ENCODE results near the gene MTX1. TPM values are rescaled to one million over a fixed set of nuclear protein-coding genes. Genes with fewer than 3 reads are reported as not detected.
A peak's percentile ranks its signal among the peaks of the same experiment; 100 is the strongest.
"Not testable (repeated sequence)": the region's sequence is repeated elsewhere in the genome, so short reads cannot be mapped to it uniquely, and the experiment has no call there.

Gene MTX1
- total and polyA plus RNA-seq, 4 donors: 15.8 to 43.1 (median 38.0) TPM

- Histone ChIP-seq H3K27ac (ENCODE audit: low read depth, low read length) (no peak overlapping the region), H3K4me3 (ENCODE audit: low read depth, low read length) (no peak overlapping the region), H3K4me1 (ENCODE audit: control insufficient read depth, insufficient read depth, low read length) (peaks cover 8% of the 10 kb centered on the region), H3K27me3 (ENCODE audit: control insufficient read depth, insufficient read depth, low read length) (no peaks in the 10 kb centered on the region), H3K9me3 (ENCODE audit: control insufficient read depth, insufficient read depth, low read length) (no peaks in the 10 kb centered on the region), H3K36me3 (ENCODE audit: control insufficient read depth, insufficient read depth, low read length) (peaks cover 40% of the 10 kb centered on the region)
- WGBS (ENCODE audit: insufficient coverage): 72% methylated on average over 14 of the region's 14 CpGs
- no peak for DNase-seq (ENCODE audit: low read depth in 4 of 6, low spot score in 6 of 6)
These were observed 21.6 kb upstream of the MTX1 start for GRCh38 chr1:155186794-155187455.

DNA sequence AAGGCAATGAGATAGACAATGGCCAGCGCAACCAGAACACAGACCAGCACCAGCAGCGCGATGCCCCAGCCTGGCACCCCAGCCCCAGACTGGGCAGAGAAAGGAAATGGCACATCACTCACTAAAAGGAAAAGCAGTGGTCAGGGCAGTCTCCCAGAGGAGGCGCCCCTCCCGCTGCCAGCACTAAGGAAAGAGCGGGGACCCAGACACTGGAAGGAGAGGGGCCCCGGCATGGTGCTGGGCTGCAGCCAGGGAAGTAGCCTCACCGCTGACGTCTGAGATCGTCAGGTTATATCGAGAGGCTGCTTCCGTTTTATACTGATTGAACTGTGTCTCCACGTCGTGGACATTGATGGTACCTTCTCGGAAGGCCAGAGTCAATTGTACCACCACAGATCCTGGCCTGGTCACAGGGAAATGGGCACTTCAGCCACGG, 21.0 kb upstream of the MTX1 start:
- no peak overlapping the region for H3K4me3 ChIP-seq (ENCODE audit: low read depth, low read length)
- peaks cover 35% of the 10 kb centered on the region for H3K36me3 ChIP-seq (ENCODE audit: control insufficient read depth, insufficient read depth, low read length)
- no peak overlapping the region for H3K27ac ChIP-seq (ENCODE audit: low read depth, low read length)
- WGBS (ENCODE audit: insufficient coverage): 70% methylated on average over 16 of the region's 16 CpGs
- H3K9me3 ChIP-seq (ENCODE audit: control insufficient read depth, insufficient read depth, low read length): no peaks in the 10 kb centered on the region
- H3K27me3 ChIP-seq (ENCODE audit: control insufficient read depth, insufficient read depth, low read length): no peaks in the 10 kb centered on the region
- peaks cover 9% of the 10 kb centered on the region for H3K4me1 ChIP-seq (ENCODE audit: control insufficient read depth, insufficient read depth, low read length)
- DNase-seq (ENCODE audit: low read depth in 4 of 6, low spot score in 6 of 6): no peak

- H3K4me3 ChIP-seq (ENCODE audit: low read depth, low read length): no peak overlapping the region
- DNase-seq (ENCODE audit: low read depth in 4 of 6, low spot score in 6 of 6): no peak
- peaks cover 17% of the 10 kb centered on the region for H3K4me1 ChIP-seq (ENCODE audit: control insufficient read depth, insufficient read depth, low read length)
- no peak overlapping the region for H3K27ac ChIP-seq (ENCODE audit: low read depth, low read length)
- no peaks in the 10 kb centered on the region for H3K27me3 ChIP-seq (ENCODE audit: control insufficient read depth, insufficient read depth, low read length)
- peaks cover 27% of the 10 kb centered on the region for H3K36me3 ChIP-seq (ENCODE audit: control insufficient read depth, insufficient read depth, low read length)
- H3K9me3 ChIP-seq (ENCODE audit: control insufficient read depth, insufficient read depth, low read length): no peaks in the 10 kb centered on the region
- 85% methylated on average over 10 of the region's 14 CpGs for WGBS (ENCODE audit: insufficient coverage)
These were observed 20.2 kb upstream of the MTX1 start for GRCh38 chr1:155188268-155188667.

DNA sequence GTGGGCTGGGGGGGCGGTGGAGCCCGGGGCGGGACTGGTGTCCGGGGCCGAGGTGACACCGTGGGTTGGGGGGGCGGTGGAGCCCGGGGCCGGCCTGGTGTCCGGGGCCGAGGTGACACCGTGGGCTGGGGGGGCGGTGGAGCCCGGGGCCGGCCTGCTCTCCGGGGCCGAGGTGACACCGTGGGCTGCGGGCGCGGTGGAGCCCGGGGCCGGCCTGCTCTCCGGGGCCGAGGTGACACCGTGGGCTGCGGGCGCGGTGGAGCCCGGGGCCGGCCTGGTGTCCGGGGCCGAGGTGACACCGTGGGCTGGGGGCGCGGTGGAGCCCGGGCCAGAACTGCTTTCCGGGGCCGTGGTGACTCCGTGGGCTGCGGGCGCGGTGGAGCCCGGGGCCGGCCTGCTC, 18.6 kb upstream of the MTX1 start:
- DNase-seq (ENCODE audit: low read depth in 4 of 6, low spot score in 6 of 6); H3K27me3 ChIP-seq (ENCODE audit: control insufficient read depth, insufficient read depth, low read length); H3K27ac ChIP-seq (ENCODE audit: low read depth, low read length); H3K9me3 ChIP-seq (ENCODE audit: control insufficient read depth, insufficient read depth, low read length); H3K4me3 ChIP-seq (ENCODE audit: low read depth, low read length): not testable (repeated sequence)
- H3K4me1 ChIP-seq (ENCODE audit: control insufficient read depth, insufficient read depth, low read length): peaks cover 28% of the 10 kb centered on the region
- 98% methylated on average over 11 of the region's 45 CpGs for WGBS (ENCODE audit: insufficient coverage)
- H3K36me3 ChIP-seq (ENCODE audit: control insufficient read depth, insufficient read depth, low read length): peaks cover 11% of the 10 kb centered on the region

GRCh38 chr1:155191904-155192303, 16.6 kb upstream of the MTX1 start:
- H3K27ac ChIP-seq (ENCODE audit: low read depth, low read length): no peak overlapping the region
- no peaks in the 10 kb centered on the region for H3K27me3 ChIP-seq (ENCODE audit: control insufficient read depth, insufficient read depth, low read length)
- H3K36me3 ChIP-seq (ENCODE audit: control insufficient read depth, insufficient read depth, low read length): peaks cover 9% of the 10 kb centered on the region
- no peak for DNase-seq (ENCODE audit: low read depth in 4 of 6, low spot score in 6 of 6)
- peaks cover 33% of the 10 kb centered on the region for H3K4me1 ChIP-seq (ENCODE audit: control insufficient read depth, insufficient read depth, low read length)
- no peak overlapping the region for H3K4me3 ChIP-seq (ENCODE audit: low read depth, low read length)
- no peaks in the 10 kb centered on the region for H3K9me3 ChIP-seq (ENCODE audit: control insufficient read depth, insufficient read depth, low read length)
- WGBS (ENCODE audit: insufficient coverage): 87% methylated on average over 15 of the region's 17 CpGs

DNA sequence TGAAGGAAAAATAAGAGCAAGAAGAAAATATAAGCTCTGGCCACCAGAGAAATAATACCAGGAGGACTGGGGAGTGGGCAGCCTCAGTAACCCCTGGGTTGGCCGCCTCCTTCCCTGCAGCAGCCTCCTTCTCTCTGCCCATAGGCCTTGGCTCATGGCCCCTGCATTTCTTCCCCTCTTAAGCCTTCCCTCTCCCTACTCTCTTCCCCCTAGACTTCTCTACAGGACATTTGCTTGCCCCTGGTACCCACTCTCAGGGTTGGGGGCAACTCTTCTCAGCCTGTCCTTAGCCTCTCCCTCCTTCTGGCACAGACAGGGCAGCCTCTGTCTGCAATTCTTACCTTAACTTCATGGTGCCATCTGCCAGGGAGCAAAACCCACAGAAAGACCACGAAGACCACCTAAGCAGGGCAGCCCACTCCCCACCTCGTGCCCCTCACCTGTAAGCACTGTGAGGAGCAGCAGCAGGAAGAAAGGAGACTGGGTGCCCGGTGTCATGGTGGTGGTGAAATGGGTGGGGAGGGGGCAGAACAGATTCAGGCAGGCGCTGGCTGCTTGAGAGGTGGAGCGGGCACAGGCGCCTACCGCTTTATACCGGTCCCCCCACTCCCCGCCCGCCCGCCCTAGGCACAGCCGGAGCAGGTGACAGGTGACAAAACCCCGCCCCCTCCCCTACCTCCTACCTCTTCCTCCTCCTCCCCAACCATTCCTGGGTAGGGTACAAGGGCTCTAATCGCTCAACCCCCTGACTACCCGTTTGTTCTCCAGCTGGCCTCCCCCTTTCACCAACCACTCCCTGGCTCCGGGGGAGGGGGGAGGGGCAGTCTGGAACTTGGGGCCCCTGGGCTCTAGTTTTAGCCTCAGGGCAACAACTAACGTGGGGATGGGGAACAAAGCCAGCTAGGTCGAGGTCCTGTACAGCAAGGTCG, 15.9 kb upstream of the MTX1 start:
- H3K36me3 ChIP-seq (ENCODE audit: control insufficient read depth, insufficient read depth, low read length): peaks cover 16% of the 10 kb centered on the region
- WGBS (ENCODE audit: insufficient coverage): 93% methylated on average over 1 of the region's 20 CpGs
- peaks cover 40% of the 10 kb centered on the region for H3K4me1 ChIP-seq (ENCODE audit: control insufficient read depth, insufficient read depth, low read length)

DNA sequence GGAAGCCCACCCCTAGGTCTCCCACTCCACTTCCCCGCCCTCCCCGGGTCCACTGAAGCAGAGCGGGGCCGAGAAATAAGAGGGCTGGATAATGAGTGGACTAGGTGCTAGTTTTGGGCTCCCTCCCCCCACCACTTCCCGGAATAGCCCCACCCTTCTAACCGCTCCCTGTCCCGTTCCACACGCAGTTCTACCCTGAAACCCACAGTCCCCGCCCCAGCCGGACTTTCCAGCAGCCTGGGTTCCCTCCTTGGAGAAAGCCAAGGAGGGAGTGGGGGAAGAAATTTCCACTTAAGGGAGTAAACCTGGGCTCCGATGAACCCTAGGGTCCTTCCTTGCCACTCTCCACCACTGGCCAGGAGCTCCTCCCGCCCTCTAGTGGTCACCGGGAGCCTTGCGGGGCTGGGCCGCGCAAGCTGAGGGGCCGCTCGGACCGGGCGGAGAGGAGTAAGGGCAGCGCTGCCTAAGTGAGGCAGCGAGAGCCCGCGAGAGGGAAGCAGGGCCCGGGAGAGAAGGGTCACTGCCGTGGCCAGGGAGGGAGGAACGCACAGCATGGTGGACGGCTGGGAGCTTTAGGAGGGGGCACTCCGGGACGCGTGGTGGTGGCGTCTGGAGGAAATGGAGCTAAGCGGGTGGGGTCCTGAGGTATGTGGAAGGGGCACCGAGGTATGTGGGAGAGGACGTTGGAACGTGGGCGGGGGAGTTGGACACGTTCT, 15.1 kb upstream of the MTX1 start:
- Histone ChIP-seq H3K36me3 (ENCODE audit: control insufficient read depth, insufficient read depth, low read length) (peaks cover 24% of the 10 kb centered on the region), H3K4me1 (ENCODE audit: control insufficient read depth, insufficient read depth, low read length) (peaks cover 48% of the 10 kb centered on the region), H3K9me3 (ENCODE audit: control insufficient read depth, insufficient read depth, low read length) (no peaks in the 10 kb centered on the region), H3K4me3 (ENCODE audit: low read depth, low read length) (peak overlapping the region; percentile 51), H3K27ac (ENCODE audit: low read depth, low read length) (peak overlapping the region; percentile 97), H3K27me3 (ENCODE audit: control insufficient read depth, insufficient read depth, low read length) (no peaks in the 10 kb centered on the region)
- WGBS (ENCODE audit: insufficient coverage): 0% methylated on average over 24 of the region's 38 CpGs
- peak in 4 of 6 donors; percentile 50 to 93 (median 82) for DNase-seq (ENCODE audit: low read depth in 4 of 6, low spot score in 6 of 6)

More for the DNA sequence above, 15.9 kb upstream of the MTX1 start:
- peak overlapping the region; percentile 51 for H3K4me3 ChIP-seq (ENCODE audit: low read depth, low read length)
- peak overlapping the region; percentile 97 for H3K27ac ChIP-seq (ENCODE audit: low read depth, low read length)
- no peaks in the 10 kb centered on the region for H3K27me3 ChIP-seq (ENCODE audit: control insufficient read depth, insufficient read depth, low read length)
- no peaks in the 10 kb centered on the region for H3K9me3 ChIP-seq (ENCODE audit: control insufficient read depth, insufficient read depth, low read length)
- no peak for DNase-seq (ENCODE audit: low read depth in 4 of 6, low spot score in 6 of 6)

- H3K36me3 ChIP-seq (ENCODE audit: control insufficient read depth, insufficient read depth, low read length): peaks cover 28% of the 10 kb centered on the region
- WGBS (ENCODE audit: insufficient coverage): 10% methylated on average over 16 of the region's 16 CpGs
These were observed 14.6 kb upstream of the MTX1 start for GRCh38 chr1:155193991-155194240.

DNA sequence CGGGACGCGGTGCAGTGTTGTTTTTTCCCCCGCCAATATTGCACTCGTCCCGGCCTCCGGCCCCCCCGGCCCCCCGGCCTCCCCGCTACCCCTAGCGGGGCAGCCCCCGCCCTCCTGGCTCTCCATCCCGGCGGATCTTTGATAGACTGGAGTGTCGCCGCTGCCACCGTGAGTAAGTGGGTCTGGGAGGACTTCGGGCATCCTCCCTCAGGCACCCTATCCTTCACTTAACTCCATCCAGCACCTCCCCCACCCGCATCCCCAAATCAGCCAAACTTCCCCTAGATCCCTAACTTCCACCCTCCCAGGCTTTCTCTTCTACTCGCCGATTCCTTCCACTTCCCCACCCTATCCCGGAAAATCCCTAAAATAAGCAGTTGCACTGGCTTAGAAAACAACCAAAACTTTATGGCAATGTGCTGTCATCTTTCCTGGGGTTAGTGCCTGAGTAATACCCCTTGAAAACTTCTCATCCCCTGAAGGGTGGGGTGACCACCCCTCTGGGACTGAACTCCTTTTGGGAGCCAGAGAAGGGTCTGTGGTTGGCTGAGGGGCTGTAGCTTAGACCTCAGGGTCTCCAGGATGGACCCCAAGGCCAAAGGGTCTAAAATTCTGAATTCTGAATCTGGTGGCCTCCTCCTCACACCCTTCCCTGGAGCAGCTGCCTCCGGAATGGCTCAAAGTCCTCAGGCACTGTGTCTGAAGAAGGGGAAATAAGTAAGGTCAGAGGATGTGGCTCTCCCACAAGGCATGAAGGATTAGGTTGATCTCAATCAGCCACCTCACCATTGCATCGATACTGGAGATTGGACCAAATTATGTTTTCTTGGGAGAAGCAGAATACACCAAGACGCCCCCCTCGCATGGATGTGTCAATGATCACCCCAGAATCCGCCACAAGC, 13.0 kb upstream of the MTX1 start:
- H3K36me3 ChIP-seq (ENCODE audit: control insufficient read depth, insufficient read depth, low read length): peaks cover 37% of the 10 kb centered on the region
- DNase-seq (ENCODE audit: low read depth in 4 of 6, low spot score in 6 of 6): no peak
- H3K4me1 ChIP-seq (ENCODE audit: control insufficient read depth, insufficient read depth, low read length): peaks cover 48% of the 10 kb centered on the region
- H3K4me3 ChIP-seq (ENCODE audit: low read depth, low read length): peak overlapping the region; percentile 51
- H3K27me3 ChIP-seq (ENCODE audit: control insufficient read depth, insufficient read depth, low read length): no peaks in the 10 kb centered on the region
- peak overlapping the region; percentile 97 for H3K27ac ChIP-seq (ENCODE audit: low read depth, low read length)
- 7% methylated on average over 6 of the region's 27 CpGs for WGBS (ENCODE audit: insufficient coverage)
- H3K9me3 ChIP-seq (ENCODE audit: control insufficient read depth, insufficient read depth, low read length): no peaks in the 10 kb centered on the region

More at GRCh38 chr1:155193991-155194240, 14.6 kb upstream of the MTX1 start:
- H3K9me3 ChIP-seq (ENCODE audit: control insufficient read depth, insufficient read depth, low read length); H3K27me3 ChIP-seq (ENCODE audit: control insufficient read depth, insufficient read depth, low read length); DNase-seq (ENCODE audit: low read depth in 4 of 6, low spot score in 6 of 6): not testable (repeated sequence)
- peak overlapping the region; percentile 51 for H3K4me3 ChIP-seq (ENCODE audit: low read depth, low read length)
- H3K4me1 ChIP-seq (ENCODE audit: control insufficient read depth, insufficient read depth, low read length): peaks cover 48% of the 10 kb centered on the region
- H3K27ac ChIP-seq (ENCODE audit: low read depth, low read length): peak overlapping the region; percentile 97
